Mononuclear cell (primary cell): ENCODE measurements around the gene RUNDC1. TPM values are rescaled to one million over a fixed set of nuclear protein-coding genes. Genes with fewer than 3 reads are reported as not detected.
"Not testable (repeated sequence)": the region's sequence is repeated elsewhere in the genome, so short reads cannot be mapped to it uniquely, and the experiment has no call there.

Experiments used
- H3K27me3 ChIP-seq: 2 replicates; pipeline ENCODE4 v1.6.0; 2011; ENCODE audit warnings: low read length, control low read depth; ENCODE audit not compliant: insufficient read depth
- H3K4me1 ChIP-seq: 2 replicates; pipeline ENCODE4 v1.5.1; 2011; ENCODE audit warnings: mild to moderate bottlenecking, low read length, control low read depth; ENCODE audit not compliant: insufficient read depth
- H3K4me3 ChIP-seq: 2 replicates; pipeline ENCODE4 v1.5.1; 2011; ENCODE audit warnings: mild to moderate bottlenecking, low read length, moderate library complexity
- H3K9me3 ChIP-seq: 2 replicates; pipeline ENCODE4 v1.5.1; 2011; ENCODE audit warnings: low read depth, mild to moderate bottlenecking, control low read depth, low read length
- total RNA-seq: library from RNA; depleted of rRNA; stranded (reverse); fragments of >200 nt; gene quantifications from one replicate; pipeline ENCODE4 v1.2.3, GENCODE V29; 2012

The RUNDC1 gene
- total RNA-seq, 1 donor, result 9.6 TPM

GRCh38 chr17:42980766-42981397, 517 bp downstream of the RUNDC1 start:
- Histone ChIP-seq H3K4me1 (peaks cover 55% of the 10 kb centered on the region), H3K9me3 (no peaks in the 10 kb centered on the region), H3K4me3 (peak overlapping the region; percentile 86), H3K27me3 (no peaks in the 10 kb centered on the region)

- no peak overlapping the region for H3K4me3 ChIP-seq
- no peaks in the 10 kb centered on the region for H3K27me3 ChIP-seq
- no peaks in the 10 kb centered on the region for H3K9me3 ChIP-seq
- H3K4me1 ChIP-seq, result peaks cover 66% of the 10 kb centered on the region
Measured at GRCh38 chr17:42982266-42982665, 1.9 kb downstream of the RUNDC1 start.

GRCh38 chr17:42985225-42985624, 4.9 kb downstream of the RUNDC1 start:
- Histone ChIP-seq H3K4me3 (no peak overlapping the region), H3K27me3 (no peaks in the 10 kb centered on the region), H3K4me1 (peaks cover 59% of the 10 kb centered on the region)

GRCh38 chr17:42989141-42989540, 8.8 kb downstream of the RUNDC1 start:
- Histone ChIP-seq H3K4me3 (no peak overlapping the region), H3K4me1 (peaks cover 28% of the 10 kb centered on the region), H3K27me3 (no peaks in the 10 kb centered on the region), H3K9me3 (no peaks in the 10 kb centered on the region)

More at GRCh38 chr17:42985225-42985624, 4.9 kb downstream of the RUNDC1 start:
- H3K9me3 ChIP-seq, result no peaks in the 10 kb centered on the region

GRCh38 chr17:42989726-42990652, 9.6 kb downstream of the RUNDC1 start:
- Histone ChIP-seq H3K4me3 (no peak overlapping the region), H3K4me1 (peaks cover 19% of the 10 kb centered on the region), H3K9me3 (no peaks in the 10 kb centered on the region), H3K27me3 (no peaks in the 10 kb centered on the region)

- Histone ChIP-seq H3K4me1 (peaks cover 6% of the 10 kb centered on the region), H3K4me3 (no peak overlapping the region), H3K9me3 (no peaks in the 10 kb centered on the region), H3K27me3 (no peaks in the 10 kb centered on the region)
Measured at GRCh38 chr17:42991471-42991870, 11.1 kb downstream of the RUNDC1 start.

- Histone ChIP-seq H3K9me3 (no peaks in the 10 kb centered on the region), H3K4me3 (no peak overlapping the region), H3K27me3 (no peaks in the 10 kb centered on the region), H3K4me1 (peaks cover 7% of the 10 kb centered on the region)
Measured at GRCh38 chr17:42992872-42993271, 12.5 kb downstream of the RUNDC1 start.

- H3K4me3 ChIP-seq, H3K9me3 ChIP-seq, H3K27me3 ChIP-seq: not testable (repeated sequence)
- H3K4me1 ChIP-seq, result peaks cover 11% of the 10 kb centered on the region
Measured at GRCh38 chr17:42993913-42994312, 13.5 kb downstream of the RUNDC1 start.

- peak overlapping the region; percentile 97 for H3K4me3 ChIP-seq
- no peaks in the 10 kb centered on the region for H3K27me3 ChIP-seq
- H3K9me3 ChIP-seq, result no peaks in the 10 kb centered on the region
- peaks cover 45% of the 10 kb centered on the region for H3K4me1 ChIP-seq
Measured at GRCh38 chr17:42997390-42997983, 17.1 kb downstream of the RUNDC1 start.

GRCh38 chr17:42997984-42998938, 17.9 kb downstream of the RUNDC1 start, which contains the start of gene RPL27:
RPL27 (plus strand) TSS chr17:42998419; CDS start chr17:42998751, 332 bp downstream.
- H3K4me3 ChIP-seq, result peak within 1 kb of the TSS; percentile 97
- no peaks in the 10 kb centered on the region for H3K27me3 ChIP-seq
- peaks cover 47% of the 10 kb centered on the region for H3K4me1 ChIP-seq
- no peaks in the 10 kb centered on the region for H3K9me3 ChIP-seq

- Histone ChIP-seq H3K4me1 (peaks cover 47% of the 10 kb centered on the region), H3K9me3 (no peaks in the 10 kb centered on the region), H3K27me3 (no peaks in the 10 kb centered on the region), H3K4me3 (peak overlapping the region; percentile 97)
Measured at GRCh38 chr17:42999003-42999525, 18.7 kb downstream of the RUNDC1 start.

GRCh38 chr17:43000894-43001293, 20.5 kb downstream of the RUNDC1 start:
- not testable (repeated sequence) for H3K27me3 ChIP-seq, H3K4me3 ChIP-seq, H3K9me3 ChIP-seq
- H3K4me1 ChIP-seq, result peaks cover 47% of the 10 kb centered on the region

GRCh38 chr17:43003542-43004172, 23.3 kb downstream of the RUNDC1 start:
- Histone ChIP-seq H3K27me3 (no peaks in the 10 kb centered on the region), H3K9me3 (no peaks in the 10 kb centered on the region), H3K4me3 (no peak overlapping the region), H3K4me1 (peaks cover 60% of the 10 kb centered on the region)
